Amygdala (tissue), 56 donors: ENCODE data around the gene RAD9A.

Experiments
- DNase-seq, 56 donors: peaks; one replicate each; lab custom pipeline; 2025; lab: John Stamatoyannopoulos, UW

RAD9A gene

DNA sequence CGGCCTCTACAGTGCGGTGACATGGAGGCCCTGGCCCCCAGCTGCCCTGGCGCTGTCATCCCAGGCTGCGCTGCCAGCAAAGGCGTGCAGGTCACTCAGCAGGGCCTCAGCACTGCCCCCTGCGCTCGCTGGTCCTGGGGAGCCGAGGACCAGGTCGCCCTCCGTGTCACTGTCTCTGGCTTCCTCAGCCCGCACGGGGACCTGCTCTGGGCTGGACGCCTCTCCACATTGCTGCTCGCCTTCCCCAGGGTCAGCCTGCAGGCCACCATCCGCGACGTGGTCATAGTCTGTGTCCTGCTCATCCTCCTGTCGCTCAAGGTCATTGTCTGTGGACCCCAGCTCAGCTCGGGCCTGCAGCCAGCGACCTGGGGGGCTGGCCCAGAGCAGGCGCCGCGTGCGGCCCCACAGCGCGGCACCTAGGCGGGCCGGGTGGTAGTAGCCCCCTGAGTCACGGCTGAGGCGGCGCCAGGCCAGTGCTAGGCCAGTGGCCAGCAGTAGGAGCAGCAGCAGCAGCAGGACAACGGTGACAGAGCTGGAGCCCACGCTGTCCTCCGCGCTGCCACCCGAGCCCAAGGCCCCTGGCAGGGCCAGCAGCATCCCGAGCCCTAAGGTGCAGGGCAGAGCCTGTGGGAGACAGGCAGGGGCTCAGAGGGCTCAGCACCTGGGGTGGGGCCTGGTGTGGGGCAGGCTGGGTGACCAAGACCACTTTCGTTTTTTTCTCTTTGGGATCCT is 44.1 kb downstream of the RAD9A start:
- no peak for DNase-seq

DNA sequence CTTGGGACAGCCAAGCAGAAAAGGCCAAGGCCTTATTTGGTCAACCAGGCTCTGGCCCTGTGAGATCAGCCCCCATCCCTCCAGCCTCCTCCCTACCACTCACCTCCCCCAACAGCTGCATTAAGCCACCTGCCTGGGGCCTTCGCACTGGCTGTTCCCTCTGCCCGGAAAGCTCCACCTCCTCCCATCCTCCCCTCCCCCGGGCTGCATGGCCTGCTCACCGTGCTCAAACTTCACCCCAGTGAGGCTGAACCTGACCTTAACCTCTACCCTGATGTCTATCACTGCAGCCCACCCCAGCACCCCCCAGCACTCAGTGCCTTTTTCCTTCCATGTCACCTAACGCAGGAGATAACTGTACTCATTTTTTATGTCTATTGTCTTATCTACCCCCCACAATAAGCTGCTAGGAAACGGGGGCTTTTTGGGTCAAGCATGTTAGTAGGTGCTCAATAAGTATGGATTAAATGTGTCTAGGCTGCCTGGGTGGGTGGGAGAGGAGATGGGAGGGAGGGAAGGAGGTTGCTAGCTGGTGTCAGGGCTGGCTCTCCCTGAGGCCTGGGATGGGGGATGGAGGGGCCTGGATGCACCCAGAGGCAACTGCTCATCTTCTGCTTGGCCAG is 44.8 kb downstream of the RAD9A start:
- DNase-seq = no peak

DNA sequence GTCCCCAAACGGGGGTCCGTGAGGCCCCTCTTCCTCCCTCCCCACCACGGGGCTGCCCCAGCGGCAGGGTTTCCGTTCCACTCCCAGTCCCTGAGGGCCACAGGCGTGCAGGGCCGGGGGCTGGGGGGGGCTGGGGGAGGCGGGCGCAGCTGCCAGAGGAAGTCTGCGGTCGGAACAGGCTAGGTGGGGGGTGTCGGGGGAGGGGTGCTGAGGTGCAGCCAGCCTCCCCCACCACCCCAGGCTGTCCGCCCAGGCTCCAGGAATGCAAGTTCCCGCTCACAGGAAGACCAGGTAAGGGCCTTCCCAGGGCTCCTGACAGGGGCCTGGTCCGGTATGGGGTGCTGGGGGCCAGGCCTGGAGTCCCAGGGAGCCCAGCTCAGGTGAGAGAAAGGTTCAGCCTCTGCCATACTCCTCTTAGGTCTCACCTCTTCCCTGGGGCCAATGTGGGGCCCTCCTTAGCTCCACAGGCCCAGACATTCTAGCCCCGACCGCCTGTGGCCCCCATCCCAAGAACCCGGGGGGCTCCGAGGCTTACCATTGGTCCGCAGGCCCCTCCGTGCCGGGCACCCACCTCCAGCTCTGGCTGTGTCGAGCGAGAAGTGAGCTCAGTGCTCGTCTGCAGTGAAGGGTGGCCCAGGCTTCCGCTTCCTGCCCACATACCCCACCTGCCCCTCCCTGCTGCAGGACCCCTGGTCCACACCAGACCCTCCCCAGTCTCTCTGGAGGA is 45.5 kb downstream of the RAD9A start, which contains the start of gene PTPRCAP:
PTPRCAP (minus strand) TSS at position 601 of the 727 bp plus-strand sequence; CDS start at position 538, 63 bp downstream.
- DNase-seq = no peak

DNA sequence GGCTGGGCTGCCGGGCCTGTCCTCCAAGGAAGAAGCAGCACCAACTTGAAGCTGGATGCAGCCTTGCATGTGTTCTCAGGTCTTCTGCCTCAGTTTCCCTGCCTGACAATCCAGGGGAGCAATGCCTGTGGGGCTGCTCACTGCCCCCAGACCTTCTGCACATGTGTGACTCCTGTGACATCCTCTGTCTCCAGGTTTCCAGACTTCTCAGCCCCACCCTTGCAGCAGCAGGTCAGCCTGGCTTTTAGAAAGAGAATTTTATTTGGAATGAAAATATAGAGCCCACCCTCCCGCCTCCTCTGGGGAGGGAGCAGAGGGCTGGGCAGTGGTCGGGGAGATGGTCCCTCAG is 46.0 kb downstream of the RAD9A start:
- no peak for DNase-seq

DNA sequence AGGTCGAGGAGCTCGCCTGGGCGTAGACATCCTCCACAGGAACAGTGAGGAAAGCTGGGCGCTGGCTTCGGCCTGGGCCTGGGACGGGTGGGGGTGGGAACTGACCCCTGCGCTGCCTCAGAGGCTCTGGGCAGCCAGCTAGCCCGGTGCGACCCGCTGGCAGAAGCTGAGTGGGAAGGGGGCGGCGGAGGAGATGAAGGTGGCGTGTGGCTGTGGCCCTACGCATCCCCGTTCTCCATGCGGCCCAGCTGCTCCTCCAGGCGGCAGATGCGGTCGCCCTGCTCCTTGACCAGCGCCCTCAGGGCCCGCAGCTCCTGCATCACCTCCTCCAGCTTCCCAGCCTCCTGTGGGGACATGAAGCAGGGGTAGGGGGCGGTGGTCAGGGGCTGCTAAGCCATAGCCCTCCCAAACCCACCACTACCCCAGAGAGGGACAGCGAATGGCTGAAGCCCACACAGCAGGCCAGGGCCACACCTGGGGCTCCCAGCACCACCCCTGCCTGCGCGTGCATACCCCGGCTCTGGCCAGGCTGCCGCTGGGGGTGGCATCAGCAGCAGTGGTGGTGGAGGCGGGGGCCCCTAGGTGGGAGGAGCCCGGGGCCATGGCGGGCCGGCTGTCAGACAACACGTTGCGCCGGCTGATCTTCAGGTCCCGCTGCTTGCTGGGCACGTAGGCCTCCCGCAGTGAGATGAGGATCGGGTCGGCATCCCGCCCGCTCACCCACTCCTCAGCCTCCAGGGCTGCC is 46.5 kb downstream of the RAD9A start:
- no peak for DNase-seq

DNA sequence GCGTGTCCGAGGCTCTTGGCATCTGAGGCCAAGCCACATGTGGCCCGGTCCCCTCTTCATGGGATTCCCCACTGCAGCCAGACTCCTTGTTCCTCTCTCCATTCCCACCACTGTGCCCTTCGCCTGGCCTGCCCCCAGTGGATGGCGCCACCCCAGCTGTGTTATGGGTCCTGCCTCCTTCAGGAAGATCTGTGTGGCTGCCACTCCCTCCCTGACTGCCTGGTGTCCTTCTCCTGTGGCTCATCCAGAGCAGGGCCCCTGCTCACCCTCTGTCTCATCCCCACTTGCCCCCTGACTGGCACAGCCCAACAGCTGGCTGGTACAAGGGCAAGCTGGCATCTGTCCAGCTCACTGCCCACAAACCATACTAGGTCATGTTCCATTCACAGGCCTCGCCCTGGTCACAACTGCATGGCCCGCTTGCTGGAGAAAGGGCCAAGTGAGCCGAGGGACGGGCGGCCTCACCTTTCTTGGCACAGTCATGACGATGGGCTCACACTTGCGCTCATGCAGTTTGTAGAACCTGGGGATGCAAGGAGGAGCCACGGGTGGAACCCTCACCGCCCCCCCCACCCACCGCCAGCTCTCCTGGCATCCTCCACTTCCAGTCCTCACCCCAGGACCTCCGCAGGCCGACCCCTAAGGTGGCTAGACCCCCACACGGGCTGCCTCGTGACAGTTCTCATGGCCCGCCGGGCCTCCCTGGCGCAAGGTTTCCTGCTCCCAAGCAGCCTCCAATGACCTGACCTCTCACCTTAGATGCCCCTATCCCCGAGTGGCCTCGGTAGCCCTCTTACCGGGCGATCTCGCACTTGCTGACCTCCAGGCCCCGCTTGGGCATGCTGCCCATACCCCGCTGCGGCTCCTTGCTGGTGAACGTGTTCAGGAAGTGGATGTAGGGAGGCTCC is 47.8 kb downstream of the RAD9A start:
- DNase-seq = peak in 11 of 56 donors; percentile 5 to 71 (median 37)

DNA sequence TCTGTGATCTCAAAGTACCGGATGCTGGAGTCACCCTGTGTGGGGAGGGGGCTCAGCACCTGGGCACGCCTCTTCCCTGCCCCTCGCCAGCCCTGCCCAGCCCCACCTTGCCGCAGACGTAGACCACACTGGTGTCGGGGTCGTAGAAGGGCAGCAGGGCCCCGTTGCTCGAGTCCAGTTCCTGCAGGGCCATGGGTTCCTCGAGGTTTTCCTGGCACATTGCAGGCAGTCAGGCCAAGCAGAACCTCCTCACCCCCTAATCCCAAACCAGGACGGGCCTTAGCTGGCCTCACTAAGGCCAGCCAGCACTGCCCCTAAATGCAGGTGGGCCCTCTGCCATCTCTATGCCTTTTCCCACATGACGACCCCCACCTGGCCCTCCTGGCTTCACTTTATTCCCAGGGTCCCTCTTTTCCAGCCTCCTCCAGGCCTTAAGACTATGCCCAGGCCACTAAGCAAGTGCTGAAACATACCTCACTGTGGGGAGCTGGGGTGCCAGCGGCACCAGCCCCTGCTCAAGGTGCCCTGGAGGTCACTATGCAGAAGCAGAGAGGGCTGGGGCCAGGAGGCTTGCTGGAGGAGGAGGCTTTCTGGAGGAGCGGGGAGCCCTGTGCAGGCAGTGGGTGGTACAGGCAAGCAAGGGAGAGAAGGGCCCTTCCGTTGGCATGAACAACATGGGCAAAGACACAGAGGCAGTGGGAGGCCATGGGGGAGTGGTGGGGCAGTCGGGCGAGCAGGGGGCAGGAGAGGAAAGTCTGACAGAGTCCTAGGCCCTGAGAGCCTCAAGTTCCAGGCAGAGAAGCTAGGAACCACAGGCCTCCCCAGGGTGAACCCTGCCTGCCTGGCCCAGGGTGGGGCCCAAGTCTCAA is 48.7 kb downstream of the RAD9A start:
- no peak for DNase-seq

DNA sequence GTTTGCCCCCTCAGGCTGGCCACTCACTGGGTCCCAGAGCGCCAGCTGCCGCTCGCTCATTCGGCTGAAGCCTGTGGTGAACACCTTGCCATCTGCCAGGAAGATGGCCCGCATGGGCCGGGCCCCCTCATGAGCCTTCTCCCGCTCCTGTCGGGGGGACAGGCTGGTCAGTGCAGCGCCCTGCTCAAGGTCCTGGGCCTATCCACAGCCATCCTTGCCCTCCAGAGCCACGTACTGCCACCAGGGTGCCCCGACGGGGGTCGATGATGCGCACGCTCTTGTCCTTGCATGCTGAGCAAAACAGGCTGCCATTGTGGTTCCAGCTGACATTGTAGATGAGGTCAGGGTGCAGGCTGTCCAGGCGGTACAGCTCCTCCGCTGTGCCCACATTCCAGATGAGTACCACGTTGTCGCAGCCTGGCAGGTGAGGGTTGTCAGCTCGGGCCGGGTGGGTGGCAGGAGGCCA is 49.3 kb downstream of the RAD9A start:
- DNase-seq = no peak

DNA sequence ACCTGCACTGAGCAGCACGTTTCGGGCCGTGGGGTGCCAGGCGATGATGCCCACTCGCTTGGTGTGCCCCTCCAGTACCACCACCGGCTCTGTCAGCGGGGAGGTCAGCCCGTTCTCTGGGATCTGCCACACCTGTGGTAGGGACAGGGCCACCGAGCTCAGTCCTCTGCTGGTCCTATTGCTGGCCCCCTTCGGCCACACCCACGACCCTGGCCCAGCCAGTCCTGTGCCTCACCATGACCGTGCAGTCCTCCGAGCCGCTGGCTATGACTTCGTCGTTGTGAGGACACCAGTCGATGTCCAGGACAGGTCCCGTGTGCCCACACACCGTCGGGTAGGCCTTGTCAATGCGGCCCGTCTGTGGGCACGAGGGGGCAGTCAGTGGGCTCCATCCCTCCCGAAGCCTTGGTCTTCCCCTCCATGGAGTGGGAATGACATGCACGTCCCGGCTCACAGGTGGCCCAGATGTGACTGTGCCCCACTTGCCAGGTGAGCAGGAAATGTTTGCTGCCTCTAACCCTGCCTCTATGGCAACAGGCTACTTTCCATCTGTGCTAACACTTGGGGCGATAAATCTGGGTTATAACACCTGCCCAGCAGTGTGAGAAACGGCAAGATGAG is 50.1 kb downstream of the RAD9A start:
- no peak for DNase-seq

DNA sequence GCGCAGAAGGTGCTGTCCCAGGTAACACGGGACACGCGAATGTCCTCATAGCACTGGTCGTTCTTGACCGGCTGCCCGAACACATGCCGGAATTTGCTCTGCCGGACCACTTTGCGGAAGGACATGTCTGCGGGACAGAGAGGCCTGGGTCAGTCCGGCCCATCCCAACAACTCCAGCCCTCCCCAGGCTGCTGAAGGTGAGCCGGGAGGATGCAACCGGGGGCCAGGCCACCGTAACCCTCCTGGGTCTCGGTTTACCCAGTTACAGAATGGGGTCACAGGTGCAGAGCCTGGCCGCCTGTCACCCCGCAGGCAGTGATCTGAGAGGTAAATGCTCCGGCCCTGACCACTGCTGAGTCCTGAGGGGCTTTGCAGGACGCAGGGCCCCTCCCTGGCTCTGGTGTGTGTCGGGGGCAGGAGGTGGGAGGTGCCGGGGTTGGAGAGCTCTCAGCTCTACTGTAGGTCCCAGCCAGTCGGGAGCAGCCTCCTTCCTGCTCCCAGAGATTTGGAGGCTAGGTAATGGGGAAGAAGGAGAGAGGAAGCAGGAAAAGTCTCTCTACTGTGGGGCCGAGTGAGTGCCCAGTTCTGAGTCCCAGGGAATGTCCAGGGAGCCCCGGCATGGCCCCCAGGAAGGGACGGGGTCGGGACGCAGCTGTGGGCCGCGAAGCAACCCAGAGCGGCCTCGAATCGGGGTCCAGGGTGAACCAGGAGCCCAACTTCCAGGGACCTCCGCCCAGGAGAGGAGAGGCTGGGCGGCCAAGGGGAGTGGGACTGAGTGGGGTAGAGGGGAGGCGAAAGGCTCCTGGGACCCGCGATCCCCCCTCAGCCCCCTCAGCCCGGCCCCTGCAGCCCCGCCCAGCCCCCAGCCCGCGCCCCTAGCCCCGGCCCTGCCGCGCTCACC is 51.0 kb downstream of the RAD9A start:
- DNase-seq = no peak

DNA sequence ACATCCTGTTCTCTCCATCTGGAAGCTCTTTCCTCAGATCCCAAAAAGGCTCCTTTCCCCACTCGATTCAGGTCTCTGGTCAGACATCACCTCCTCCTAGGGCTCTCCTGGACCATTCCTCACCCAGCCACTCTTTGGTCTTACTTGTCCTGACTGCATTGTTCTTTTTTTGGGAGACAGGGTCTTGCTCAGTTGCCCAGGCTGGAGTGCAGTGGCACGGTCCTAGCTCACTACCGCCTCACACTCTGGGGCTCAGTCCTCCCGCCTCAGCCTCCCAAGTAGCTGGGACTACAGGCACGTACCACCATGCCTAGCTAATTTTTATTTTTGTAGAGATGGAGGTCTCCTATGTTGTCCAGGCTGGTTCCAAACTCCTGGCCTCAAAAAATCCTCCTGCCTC is 53.7 kb downstream of the RAD9A start:
- DNase-seq = no peak
